Glutamatergic neuron (in vitro differentiated cells): ENCODE results near the gene MOXD1. TPM values are rescaled to one million over a fixed set of nuclear protein-coding genes. Genes with fewer than 3 reads are reported as not detected.

Experiments used
- DNase-seq: peaks from one replicate; pipeline ENCODE4 v3.0.0; 2022
- H3K27ac Mint-ChIP-seq: one replicate; pipeline ENCODE4 v1.8.0; 2020; ENCODE audit warnings: mild to moderate bottlenecking, mixed read lengths, inconsistent platforms; ENCODE audit not compliant: unreplicated experiment
- H3K27me3 Mint-ChIP-seq: one replicate; pipeline ENCODE4 v1.8.0; 2020; ENCODE audit warnings: mild to moderate bottlenecking, moderate library complexity, mixed read lengths, inconsistent platforms; ENCODE audit not compliant: unreplicated experiment
- H3K36me3 Mint-ChIP-seq: one replicate; pipeline ENCODE4 v1.8.0; 2020; ENCODE audit warnings: mild to moderate bottlenecking, mixed read lengths, inconsistent platforms; ENCODE audit not compliant: unreplicated experiment
- H3K4me1 Mint-ChIP-seq: one replicate; pipeline ENCODE4 v1.8.0; 2020; ENCODE audit warnings: mild to moderate bottlenecking, low read depth, mixed read lengths, inconsistent platforms; ENCODE audit not compliant: unreplicated experiment
- H3K4me3 Mint-ChIP-seq: one replicate; pipeline ENCODE4 v1.8.0; 2020; ENCODE audit warnings: mild to moderate bottlenecking, mixed read lengths, inconsistent platforms; ENCODE audit not compliant: unreplicated experiment
- H3K9me3 Mint-ChIP-seq: one replicate; pipeline ENCODE4 v1.8.0; 2020; ENCODE audit warnings: mild to moderate bottlenecking, moderate library complexity, mixed read lengths, inconsistent platforms; ENCODE audit not compliant: unreplicated experiment
- CTCF ChIP-seq: fragments of 200-600 bp; sonication (generic); IDR thresholded peaks from one replicate; pipeline ENCODE4 v1.5.0; 2021; ENCODE audit not compliant: partially characterized antibody, unreplicated experiment
- total RNA-seq: library from RNA; stranded (reverse); fragmentation: NEBNext Ultra II Directional; extraction: Animal tissue kit (Norgen Biotek cat#: 25700); gene quantifications from one replicate; pipeline ENCODE4 v1.2.1, GENCODE V29; 2021; ENCODE audit not compliant: unreplicated experiment

Gene MOXD1
- total RNA-seq, 1 donor from 2014 or later = not detected

- H3K4me3 Mint-ChIP-seq = no peak overlapping the region
- no peaks in the 10 kb centered on the region for H3K4me1 Mint-ChIP-seq
- no peak for TF ChIP-seq CTCF
- no peaks in the 10 kb centered on the region for H3K9me3 Mint-ChIP-seq
- no peaks in the 10 kb centered on the region for H3K27me3 Mint-ChIP-seq
- no peak for DNase-seq
- H3K36me3 Mint-ChIP-seq = no peaks in the 10 kb centered on the region
- H3K27ac Mint-ChIP-seq = no peak overlapping the region
Measured at GRCh38 chr6:132246632-132247270, 154.5 kb downstream of the MOXD1 start.

GRCh38 chr6:132246120-132246617, 155.1 kb downstream of the MOXD1 start:
- Mint-ChIP-seq H3K27ac (no peak overlapping the region), H3K9me3 (no peaks in the 10 kb centered on the region), H3K27me3 (no peaks in the 10 kb centered on the region), H3K4me3 (no peak overlapping the region), H3K4me1 (no peaks in the 10 kb centered on the region), H3K36me3 (no peaks in the 10 kb centered on the region)
- no peak for TF ChIP-seq CTCF
- DNase-seq = no peak

Other genes starting within 250 kb of the MOXD1 start
- 62.7 TPM for gene STX7, start 111.6 kb upstream of the MOXD1 start, total RNA-seq
- gene TAAR9, start 136.8 kb upstream of the MOXD1 start, total RNA-seq = not detected
- not detected for gene TAAR8, start 151.2 kb upstream of the MOXD1 start, total RNA-seq
- gene TAAR6, start 168.8 kb upstream of the MOXD1 start, total RNA-seq = not detected
- gene TAAR5, start 188.3 kb upstream of the MOXD1 start, total RNA-seq = not detected
- not detected for gene TAAR2, start 222.8 kb upstream of the MOXD1 start, total RNA-seq